H9 (cell line): ENCODE data around the gene BORCS8. TPM values are rescaled to one million over a fixed set of nuclear protein-coding genes. Genes with fewer than 3 reads are reported as not detected.

ENCODE experiments used
- DNase-seq: peaks from one replicate; pipeline ENCODE4 v3.0.0-alpha.2; 2017
- H2AFZ ChIP-seq: one replicate; pipeline ENCODE4 v1.6.1; 2013; ENCODE audit warnings: mild to moderate bottlenecking, low read length, control low read depth, moderate library complexity
- H2AK5ac ChIP-seq: 2 replicates; pipeline ENCODE4 v1.6.1; 2013; ENCODE audit warnings: low read length, control low read depth, mixed read lengths; ENCODE audit not compliant: insufficient read length
- H2BK120ac ChIP-seq: one replicate; pipeline ENCODE4 v1.6.1; 2013; ENCODE audit warnings: low read depth, mild to moderate bottlenecking, low read length, control low read depth, inconsistent platforms; ENCODE audit not compliant: poor library complexity, severe bottlenecking
- H2BK12ac ChIP-seq: 2 replicates; pipeline ENCODE4 v1.6.1; 2013; ENCODE audit warnings: low read length, control low read depth, mixed read lengths, low read depth; ENCODE audit not compliant: insufficient read length
- H2BK15ac ChIP-seq: 2 replicates; pipeline ENCODE4 v1.6.1; 2013; ENCODE audit warnings: low read depth, low read length, control low read depth
- H2BK20ac ChIP-seq: one replicate; pipeline ENCODE4 v1.6.1; 2013; ENCODE audit warnings: low read depth, mild to moderate bottlenecking, low read length, control low read depth, inconsistent platforms; ENCODE audit not compliant: poor library complexity, severe bottlenecking
- H2BK5ac ChIP-seq: 2 replicates; pipeline ENCODE4 v1.6.1; 2013; ENCODE audit warnings: low read length, control low read depth, mixed read lengths; ENCODE audit not compliant: insufficient read length
- H3K14ac ChIP-seq: 2 replicates; pipeline ENCODE4 v1.6.1; 2013; ENCODE audit warnings: low read length, control low read depth; ENCODE audit not compliant: insufficient read depth
- H3K18ac ChIP-seq: 2 replicates; pipeline ENCODE4 v1.6.1; 2013; ENCODE audit warnings: low read depth, mild to moderate bottlenecking, mixed read lengths, low read length, control low read depth; ENCODE audit not compliant: insufficient read length
- H3K23ac ChIP-seq: 2 replicates; pipeline ENCODE4 v1.6.1; 2013; ENCODE audit warnings: low read length, control low read depth, mixed read lengths, low read depth; ENCODE audit not compliant: insufficient read length
- H3K23me2 ChIP-seq: 2 replicates; pipeline ENCODE4 v1.6.1; 2013; ENCODE audit warnings: low read depth, mild to moderate bottlenecking, mixed read lengths, low read length, control low read depth; ENCODE audit not compliant: insufficient read length, poor library complexity, severe bottlenecking
- H3K27ac ChIP-seq: 2 replicates; pipeline ENCODE4 v1.5.1; 2013; ENCODE audit warnings: low read length, control low read depth, mixed read lengths, low read depth; ENCODE audit not compliant: insufficient read length
- H3K27me3 ChIP-seq: 2 replicates; pipeline ENCODE4 v1.6.1; 2013; ENCODE audit warnings: low read length, control low read depth, inconsistent platforms; ENCODE audit not compliant: insufficient read depth
- H3K4ac ChIP-seq: 2 replicates; pipeline ENCODE4 v1.6.1; 2013; ENCODE audit warnings: low read depth, mild to moderate bottlenecking, control low read depth, inconsistent platforms, low read length, moderate library complexity
- H3K4me1 ChIP-seq: 2 replicates; pipeline ENCODE4 v1.6.1; 2013; ENCODE audit warnings: low read length, control low read depth, inconsistent platforms; ENCODE audit not compliant: insufficient read depth
- H3K4me2 ChIP-seq: 2 replicates; pipeline ENCODE4 v1.6.1; 2013; ENCODE audit warnings: low read length, control low read depth, mixed read lengths; ENCODE audit not compliant: insufficient read length, insufficient read depth
- H3K56ac ChIP-seq: 2 replicates; pipeline ENCODE4 v1.6.1; 2013; ENCODE audit warnings: low read depth, mild to moderate bottlenecking, mixed read lengths, low read length, control low read depth; ENCODE audit not compliant: insufficient read length
- H3K79me1 ChIP-seq: 2 replicates; pipeline ENCODE4 v1.6.1; 2013; ENCODE audit warnings: low read depth, mild to moderate bottlenecking, moderate library complexity, low read length, control low read depth, inconsistent platforms; ENCODE audit not compliant: insufficient read depth, poor library complexity, severe bottlenecking
- H3K79me2 ChIP-seq: 2 replicates; pipeline ENCODE4 v1.6.1; 2013; ENCODE audit warnings: low read length, control low read depth, inconsistent platforms; ENCODE audit not compliant: insufficient read depth
- H3K9ac ChIP-seq: 2 replicates; pipeline ENCODE4 v1.6.1; 2013; ENCODE audit warnings: low read length, control low read depth, mixed read lengths; ENCODE audit not compliant: insufficient read length; ENCODE audit errors: extremely low read depth
- H3K9me3 ChIP-seq: one replicate; pipeline ENCODE4 v1.6.1; 2013; ENCODE audit warnings: low read depth, low read length, inconsistent platforms; ENCODE audit not compliant: control insufficient read depth
- H3T11ph ChIP-seq: one replicate; pipeline ENCODE4 v1.6.1; 2013; ENCODE audit warnings: mild to moderate bottlenecking, low read length, control low read depth, inconsistent platforms
- H4K20me1 ChIP-seq: one replicate; pipeline ENCODE4 v1.6.1; 2013; ENCODE audit not compliant: control insufficient read depth, insufficient read length, insufficient read depth
- H4K5ac ChIP-seq: 2 replicates; pipeline ENCODE4 v1.6.1; 2013; ENCODE audit warnings: low read depth, mild to moderate bottlenecking, mixed read lengths, low read length, control low read depth; ENCODE audit not compliant: insufficient read length
- H4K8ac ChIP-seq: replicated peaks from 2 replicates; pipeline ENCODE4 v1.6.1; 2013; ENCODE audit warnings: low read length, control low read depth, mixed read lengths, low read depth; ENCODE audit not compliant: insufficient read length
- H4K91ac ChIP-seq: 2 replicates; pipeline ENCODE4 v1.6.1; 2013; ENCODE audit warnings: low read depth, mild to moderate bottlenecking, moderate library complexity, mixed read lengths, low read length, control low read depth; ENCODE audit not compliant: insufficient read length
- H3K27ac Mint-ChIP-seq, 3 experiments: 2 replicates in 2 of 3; 3 replicates in 1 of 3; pipeline ENCODE4 v1.8.0; 2020 to 2021; ENCODE audit warnings: mixed read lengths in 3 of 3, mild to moderate bottlenecking in 1 of 3, moderate library complexity in 1 of 3
- H3K27me3 Mint-ChIP-seq: 2 replicates; pipeline ENCODE4 v1.8.0; 2021; ENCODE audit warnings: low read depth, mild to moderate bottlenecking, moderate library complexity, mixed read lengths
- H3K36me3 Mint-ChIP-seq, 3 experiments: 2 replicates in 2 of 3; 3 replicates in 1 of 3; pipeline ENCODE4 v1.8.0; 2020 to 2021; ENCODE audit warnings: low read depth in 3 of 3, mixed read lengths in 3 of 3; ENCODE audit not compliant: insufficient read depth in 1 of 3
- H3K4me1 Mint-ChIP-seq, 2 experiments: 2 replicates each; pipeline ENCODE4 v1.8.0; 2020; ENCODE audit warnings: mixed read lengths in 2 of 2
- H3K4me3 Mint-ChIP-seq, 2 experiments: 2 replicates in 1 of 2; 3 replicates in 1 of 2; pipeline ENCODE4 v1.8.0; 2020 to 2021; ENCODE audit warnings: mild to moderate bottlenecking in 2 of 2, mixed read lengths in 2 of 2, moderate library complexity in 1 of 2
- H3K9me3 Mint-ChIP-seq, 2 experiments: 2 replicates in 1 of 2; 3 replicates in 1 of 2; pipeline ENCODE4 v1.8.0; 2020; ENCODE audit warnings: mild to moderate bottlenecking in 2 of 2, mixed read lengths in 2 of 2, moderate library complexity in 1 of 2
- CTCF ChIP-seq: fragments of 200-600 bp; sonication (generic); conservative IDR thresholded peaks from 3 replicates; pipeline ENCODE4 v1.8.0; 2021; ENCODE audit warnings: antibody characterized with exemption, mild to moderate bottlenecking
- WGBS: extraction: QIAGEN DNeasy Blood & Tissue Kit; methylation state at CpG from one replicate; pipeline ENCODE4 v1.1.7; 2013; ENCODE audit warnings: missing lambda C conversion rate, low lambda C conversion rate, mixed read lengths; ENCODE audit not compliant: insufficient read length; ENCODE audit errors: extremely low coverage; 5-methylcytosine and 5-hydroxymethylcytosine counted together
- total RNA-seq: library from RNA; stranded (reverse); gene quantifications from 2 replicates; pipeline ENCODE4 v1.2.1, GENCODE V29; 2021

Gene BORCS8
- total RNA-seq, 1 experiment from 2014 or later: 20.4 TPM

- no peak overlapping the region for H2BK15ac ChIP-seq
- H2AK5ac ChIP-seq: no peak overlapping the region
- H4K8ac ChIP-seq: no peak overlapping the region
- H3K23ac ChIP-seq: no peak overlapping the region
- no peak overlapping the region for H2BK120ac ChIP-seq
- Mint-ChIP-seq H3K4me3 (no peak overlapping the region), H3K27me3 (peaks cover 31% of the 10 kb centered on the region), H3K9me3 (no peaks in the 10 kb centered on the region), H3K27ac (no peak overlapping the region), H3K36me3 (no peaks in the 10 kb centered on the region), H3K4me1 (no peaks in the 10 kb centered on the region; a peak in 1 of 4 replicates)
- H3K4me1 ChIP-seq: no peaks in the 10 kb centered on the region
- no peak for DNase-seq
- no peak overlapping the region for H3K27ac ChIP-seq
- no peaks in the 10 kb centered on the region for H3K79me2 ChIP-seq
- no peak overlapping the region for H3K4me2 ChIP-seq
- no peak overlapping the region for H2BK20ac ChIP-seq
- no peak overlapping the region for H3K56ac ChIP-seq
- H3K18ac ChIP-seq: no peak overlapping the region
- H3K27me3 ChIP-seq: no peaks in the 10 kb centered on the region
- H3K9me3 ChIP-seq: no peaks in the 10 kb centered on the region
- H2BK5ac ChIP-seq: no peak overlapping the region
- no peak overlapping the region for H3K9ac ChIP-seq
- H4K5ac ChIP-seq: no peak overlapping the region
- no peaks in the 10 kb centered on the region for H4K20me1 ChIP-seq
- WGBS: no CpG with 5 or more reads among the region's 17 CpGs
- H3K4ac ChIP-seq: no peak overlapping the region
- H3T11ph ChIP-seq: no peak overlapping the region
- H3K14ac ChIP-seq: no peak overlapping the region
- H2AFZ ChIP-seq: no peak overlapping the region
- no peak overlapping the region for H4K91ac ChIP-seq
- no peaks in the 10 kb centered on the region for H3K23me2 ChIP-seq
- no peak for TF ChIP-seq CTCF
- H2BK12ac ChIP-seq: no peak overlapping the region
- H3K79me1 ChIP-seq: no peaks in the 10 kb centered on the region
Observed at GRCh38 chr19:19145281-19145680, 46.7 kb downstream of the BORCS8 start.
